ENCODE results near the gene LANCL2.

GRCh38 chr7:55363386-55364170 is 1.6 kb upstream of the LANCL2 start:
- TF ChIP-seq GATA3 (IDR thresholded peaks at IDR 0.05; ENCODE audit: low read depth, low read length) (no peak), GATA2 (IDR thresholded peaks at IDR 0.05; ENCODE audit: low read depth, low read length) (no peak)

All from SH-SY5Y (cell line).